Raji (cell line): ENCODE results near the gene FEZF1.

ENCODE experiments used
- POLR2A ChIP-seq: IDR thresholded peaks from 2 replicates; pipeline ENCODE4 v1.6.1; 2011; ENCODE audit warnings: low read depth, low read length, control low read depth; ENCODE audit not compliant: insufficient read depth

The FEZF1 gene

DNA sequence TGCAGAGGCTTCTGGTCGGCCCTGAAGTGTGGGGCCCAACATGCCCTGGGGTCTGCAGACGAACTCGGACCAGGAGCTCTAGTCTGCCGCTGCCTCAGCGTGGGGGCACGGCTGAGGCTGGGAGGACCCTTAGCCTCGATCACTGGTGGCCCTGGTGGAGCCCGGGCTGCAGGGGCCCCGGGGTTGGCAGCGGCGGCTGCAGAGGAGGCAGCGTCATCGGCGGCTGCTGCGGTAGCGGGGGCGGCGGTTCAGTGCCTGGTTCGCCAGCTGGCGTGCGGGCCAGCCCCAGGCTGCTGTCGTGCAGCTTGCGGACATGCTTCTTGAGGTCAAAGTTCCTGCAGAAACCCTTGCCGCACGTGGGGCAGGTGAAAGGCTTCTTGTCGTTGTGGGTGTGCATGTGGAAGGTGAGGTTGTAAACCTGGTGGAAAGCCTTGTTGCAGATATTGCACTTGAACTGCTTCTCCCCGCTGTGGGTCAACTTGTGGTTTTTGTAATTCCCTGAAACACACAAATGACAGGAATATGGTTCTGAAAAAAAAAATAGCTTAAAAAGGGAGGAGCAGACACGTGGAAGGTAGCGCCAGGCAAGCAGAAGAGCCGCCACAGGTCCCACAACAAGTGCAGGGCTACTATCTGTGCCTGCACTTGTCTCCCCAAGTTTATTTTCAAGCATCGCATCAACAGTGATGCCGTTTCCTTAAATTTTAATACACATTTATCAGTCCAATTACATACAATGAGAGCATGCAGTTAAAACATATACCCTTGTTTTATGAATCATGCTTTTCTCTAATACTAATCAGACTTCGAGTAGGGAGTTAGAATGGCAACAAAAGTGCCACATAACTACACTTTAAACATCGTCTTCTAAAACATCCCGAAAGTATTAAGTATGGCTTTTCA is 2.4 kb downstream of the FEZF1 start:
- no peak for TF ChIP-seq POLR2A

- TF ChIP-seq POLR2A = no peak
These were observed 3.4 kb downstream of the FEZF1 start for GRCh38 chr7:122300956-122301833.

DNA sequence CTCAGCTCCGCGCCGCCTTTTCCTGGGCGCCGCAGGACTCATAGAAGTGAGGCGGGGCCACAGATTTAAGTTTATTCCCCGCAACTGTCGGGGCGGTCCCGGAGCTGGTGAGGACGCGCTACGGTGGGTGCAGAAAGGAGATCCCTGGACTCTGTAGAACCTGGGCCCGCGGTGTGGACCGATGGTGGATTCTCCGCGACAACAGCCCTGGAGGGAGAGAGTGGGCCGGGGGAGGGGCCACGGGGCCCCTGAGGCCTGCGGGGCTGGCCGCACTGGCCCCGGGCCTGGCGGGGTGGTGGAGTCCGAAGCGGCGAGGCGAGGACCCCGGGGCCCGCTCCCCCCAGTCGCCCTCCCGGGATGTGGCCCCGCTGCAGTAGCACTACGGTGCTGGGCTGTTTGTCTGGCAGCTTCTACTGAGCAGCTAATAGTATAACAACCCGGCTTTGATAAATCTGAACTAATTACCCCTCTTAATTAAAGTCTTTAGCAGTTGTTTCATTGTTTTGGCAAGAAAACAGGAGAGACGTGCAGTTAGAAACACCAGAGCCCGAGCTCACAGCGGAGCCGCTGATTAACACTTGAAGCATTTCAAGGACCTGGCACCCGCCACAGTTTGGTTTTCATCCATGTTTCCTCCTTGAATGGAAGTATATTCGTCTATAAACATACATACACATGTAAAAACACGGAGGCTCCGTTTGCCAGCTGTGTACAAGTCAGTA is 4.2 kb downstream of the FEZF1 start:
- no peak for TF ChIP-seq POLR2A

GRCh38 chr7:122299624-122300210 is 4.8 kb downstream of the FEZF1 start:
- TF ChIP-seq POLR2A = no peak

DNA sequence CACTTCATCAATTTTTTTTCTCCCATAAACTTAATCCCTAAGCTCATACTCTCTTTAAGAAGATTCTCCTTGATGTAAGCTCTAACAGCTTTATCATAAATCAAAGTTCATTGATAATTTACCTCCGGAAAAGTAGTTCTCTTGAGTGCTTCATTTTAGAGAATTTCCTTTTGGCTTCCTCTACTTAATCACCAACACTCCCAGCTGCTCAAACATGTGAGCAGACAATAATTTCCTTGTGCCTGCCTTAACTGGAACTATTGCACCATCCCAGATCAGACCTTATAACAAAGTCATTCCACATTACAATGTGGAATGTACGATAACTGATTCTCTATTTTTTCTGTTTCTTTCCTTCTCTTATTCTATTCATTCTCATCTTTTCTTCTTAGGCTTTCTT is 5.9 kb downstream of the FEZF1 start:
- no peak for TF ChIP-seq POLR2A

DNA sequence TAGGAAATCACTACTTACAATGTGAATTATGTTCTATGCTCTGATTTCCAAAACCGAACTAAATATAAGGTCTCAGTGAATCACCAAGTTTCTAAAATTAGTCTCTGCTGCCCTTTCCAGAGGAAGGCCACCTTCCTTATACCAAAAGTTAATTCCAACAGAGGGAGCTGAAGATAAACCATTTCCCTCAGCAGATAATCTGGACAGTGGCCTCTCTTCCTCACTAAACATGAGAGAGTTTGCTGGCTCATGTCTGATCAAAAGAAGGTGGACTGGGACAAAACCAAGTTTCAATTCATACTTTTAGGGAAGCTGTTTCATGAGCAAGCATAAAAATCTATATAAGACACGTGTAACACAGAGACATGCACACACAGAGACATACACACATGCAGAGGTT is 6.4 kb downstream of the FEZF1 start:
- no peak for TF ChIP-seq POLR2A

DNA sequence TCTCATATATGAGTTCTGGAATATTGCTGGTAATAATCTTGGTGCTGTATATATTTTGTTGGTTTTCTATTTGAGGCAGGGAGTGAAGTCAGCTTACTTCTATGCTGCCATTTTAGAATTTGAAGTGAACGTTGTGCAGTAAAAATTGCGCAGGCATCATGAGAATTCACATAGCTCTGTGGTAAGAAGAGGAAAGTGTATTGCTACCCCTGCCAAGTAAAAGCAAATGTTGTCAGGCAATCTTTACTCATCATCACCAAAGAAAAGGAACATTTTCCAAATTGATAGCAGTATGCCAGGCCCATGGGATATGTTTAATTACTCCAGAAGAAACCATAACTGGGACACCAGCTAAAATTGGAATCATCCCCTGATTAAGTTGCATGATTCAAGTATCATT is 13.4 kb downstream of the FEZF1 start:
- no peak for TF ChIP-seq POLR2A

DNA sequence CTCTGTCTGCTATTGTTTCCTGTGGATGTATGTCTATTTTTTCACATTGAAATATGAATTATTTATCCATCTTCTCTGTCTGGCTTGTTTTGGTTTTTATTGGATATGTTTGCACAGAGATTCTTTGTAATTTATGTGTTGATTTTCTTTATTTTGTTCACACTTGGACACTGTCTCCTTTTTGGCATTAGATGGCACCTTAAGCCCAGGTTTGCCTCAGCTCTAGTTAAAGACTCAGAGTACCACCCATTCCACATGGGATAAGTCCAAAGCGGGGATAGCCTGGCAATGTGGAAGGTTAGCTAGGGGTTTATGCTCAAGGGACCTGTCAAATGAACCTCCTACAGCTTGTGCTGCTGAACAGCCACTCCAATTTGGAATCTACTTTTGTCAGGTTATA is 14.1 kb downstream of the FEZF1 start:
- TF ChIP-seq POLR2A = no peak

GRCh38 chr7:122289426-122289825 is 15.1 kb downstream of the FEZF1 start:
- no peak for TF ChIP-seq POLR2A

- no peak for TF ChIP-seq POLR2A
These were observed 31.4 kb downstream of the FEZF1 start for GRCh38 chr7:122273117-122273516.

DNA sequence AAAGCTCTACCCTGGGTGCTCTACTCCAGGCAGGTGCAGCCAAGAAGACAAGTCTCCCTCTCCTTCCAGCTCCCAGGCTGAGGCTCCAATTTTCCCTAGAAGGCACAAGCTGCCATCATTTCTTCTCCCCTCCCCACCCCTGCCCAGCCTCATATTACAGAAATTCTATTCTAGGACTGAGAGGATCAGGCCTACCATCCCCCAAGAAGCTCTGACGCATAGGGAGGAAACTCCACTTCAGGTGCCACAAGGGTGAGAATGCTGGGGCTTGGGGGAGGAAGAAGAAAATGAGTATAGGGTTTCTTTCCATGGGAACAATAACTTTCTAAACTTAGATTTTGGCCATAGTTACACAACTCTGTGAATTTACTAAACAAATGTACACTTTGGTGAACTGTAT is 35.3 kb downstream of the FEZF1 start:
- no peak for TF ChIP-seq POLR2A

DNA sequence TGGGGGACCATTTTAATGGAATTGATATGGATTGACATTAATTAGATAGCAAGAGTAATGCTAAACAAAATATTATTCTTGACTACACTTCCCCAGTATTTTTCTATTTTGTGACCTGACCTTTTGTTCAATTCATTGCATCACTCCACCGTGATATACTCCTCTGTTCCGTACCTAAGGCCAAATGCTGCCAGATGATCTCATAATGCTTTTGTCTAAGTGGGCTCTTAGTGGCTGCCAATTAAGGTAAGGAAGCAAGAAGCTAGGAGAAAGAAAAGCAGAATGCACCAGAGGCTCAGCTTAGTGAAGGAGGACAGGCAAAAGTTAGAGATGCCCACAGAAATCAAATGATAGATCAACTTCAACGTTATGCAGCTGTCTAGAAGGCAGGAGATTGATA is 36.4 kb downstream of the FEZF1 start:
- no peak for TF ChIP-seq POLR2A

DNA sequence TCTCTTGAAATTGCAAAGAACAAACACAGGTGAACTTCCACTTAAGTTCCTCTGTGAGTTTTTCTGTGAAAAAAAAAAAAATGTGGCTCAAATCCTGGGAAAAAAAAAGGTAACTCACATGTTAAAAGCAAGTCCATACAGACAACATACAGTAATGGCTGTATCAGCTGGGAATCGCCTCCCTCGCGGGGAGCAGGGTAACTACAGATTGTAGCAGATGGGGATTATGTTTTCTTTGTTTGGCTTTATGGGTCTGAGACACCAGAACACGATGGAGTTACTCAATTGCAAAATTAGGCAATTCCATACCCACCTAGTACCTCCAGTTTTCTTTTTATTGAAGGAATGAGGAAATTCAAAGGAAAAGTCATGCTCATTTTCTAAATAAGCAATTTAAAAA is 42.3 kb downstream of the FEZF1 start:
- TF ChIP-seq POLR2A = no peak

DNA sequence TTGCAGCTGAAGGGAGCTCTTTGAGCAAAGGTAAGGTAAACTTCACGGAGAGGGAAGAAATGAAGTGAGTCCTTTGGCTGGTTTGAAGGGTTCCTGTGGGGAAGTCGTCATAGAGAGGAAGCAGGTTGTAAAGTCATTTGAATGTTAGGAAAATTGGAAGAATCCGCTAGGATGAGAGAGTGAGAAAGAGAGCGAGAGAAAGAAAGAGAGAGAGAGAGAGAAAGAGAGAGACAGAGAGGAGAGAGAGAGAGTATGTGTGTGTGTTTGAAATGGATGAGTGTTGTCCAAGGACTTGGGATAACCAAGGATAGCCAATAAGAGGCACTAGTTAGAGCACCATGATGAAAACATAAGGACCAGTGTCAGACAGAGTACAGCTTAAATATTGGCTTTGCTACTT is 43.1 kb downstream of the FEZF1 start:
- no peak for TF ChIP-seq POLR2A

GRCh38 chr7:122261016-122261415 is 43.5 kb downstream of the FEZF1 start:
- TF ChIP-seq POLR2A = no peak
